Testis (tissue), 2 donors: Measurements from ENCODE around the gene TNRC6C.

ENCODE experiments used
- POLR2A ChIP-seq: fragments of 450-650 bp; IDR thresholded peaks from one replicate; pipeline ENCODE4 v1.6.1; 2017; ENCODE audit warnings: antibody characterized with exemption, mild to moderate bottlenecking, moderate library complexity
- TF ChIP-seq, protein P1 (sequence below), 3 experiments: fragments of 450-650 bp in 2 of 3; fragments of 200-600 bp in 1 of 3; sonication (generic) in 1 of 3; IDR thresholded peaks; one replicate each; pipeline ENCODE4 v1.5.1; 2016 to 2019; ENCODE audit warnings: antibody characterized with exemption in 3 of 3, mild to moderate bottlenecking in 2 of 3, moderate library complexity in 1 of 3

DNA sequence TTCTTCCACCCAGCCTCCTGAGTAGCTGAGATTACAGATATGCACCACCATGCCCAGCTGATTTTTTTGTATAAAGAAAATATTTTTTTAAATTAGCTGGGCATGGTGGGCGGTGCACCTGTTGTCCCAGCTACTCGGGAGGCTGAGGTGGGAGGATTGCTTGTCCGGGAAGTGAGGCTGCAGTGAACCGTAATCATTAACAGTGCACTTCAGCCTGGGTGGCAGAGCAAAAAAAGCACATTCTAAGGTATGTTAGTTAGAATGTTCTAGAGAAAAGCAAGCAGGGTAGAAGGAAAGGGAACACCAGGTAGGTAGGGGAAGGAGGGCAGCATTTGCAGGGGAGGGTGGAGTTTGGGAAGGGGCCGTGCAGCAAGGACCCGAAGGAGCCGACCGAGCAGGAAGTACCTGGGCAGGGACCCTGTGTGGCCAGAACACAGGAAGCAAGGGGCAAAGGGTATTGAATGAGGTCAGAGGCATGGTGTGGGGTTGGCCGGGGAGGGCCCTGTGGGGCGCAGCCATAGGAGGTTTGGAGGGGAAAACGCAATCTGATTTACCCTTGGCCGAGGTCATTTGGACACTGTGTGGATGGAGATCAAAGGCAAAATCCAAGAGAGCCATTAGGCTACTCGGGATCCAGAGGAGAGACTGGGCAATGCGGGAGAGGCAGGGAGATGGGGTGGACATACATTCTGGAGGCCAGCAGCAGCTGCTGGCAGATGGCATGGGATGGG is 189.9 kb downstream of the TNRC6C start:
- TF ChIP-seq, protein P1, sequence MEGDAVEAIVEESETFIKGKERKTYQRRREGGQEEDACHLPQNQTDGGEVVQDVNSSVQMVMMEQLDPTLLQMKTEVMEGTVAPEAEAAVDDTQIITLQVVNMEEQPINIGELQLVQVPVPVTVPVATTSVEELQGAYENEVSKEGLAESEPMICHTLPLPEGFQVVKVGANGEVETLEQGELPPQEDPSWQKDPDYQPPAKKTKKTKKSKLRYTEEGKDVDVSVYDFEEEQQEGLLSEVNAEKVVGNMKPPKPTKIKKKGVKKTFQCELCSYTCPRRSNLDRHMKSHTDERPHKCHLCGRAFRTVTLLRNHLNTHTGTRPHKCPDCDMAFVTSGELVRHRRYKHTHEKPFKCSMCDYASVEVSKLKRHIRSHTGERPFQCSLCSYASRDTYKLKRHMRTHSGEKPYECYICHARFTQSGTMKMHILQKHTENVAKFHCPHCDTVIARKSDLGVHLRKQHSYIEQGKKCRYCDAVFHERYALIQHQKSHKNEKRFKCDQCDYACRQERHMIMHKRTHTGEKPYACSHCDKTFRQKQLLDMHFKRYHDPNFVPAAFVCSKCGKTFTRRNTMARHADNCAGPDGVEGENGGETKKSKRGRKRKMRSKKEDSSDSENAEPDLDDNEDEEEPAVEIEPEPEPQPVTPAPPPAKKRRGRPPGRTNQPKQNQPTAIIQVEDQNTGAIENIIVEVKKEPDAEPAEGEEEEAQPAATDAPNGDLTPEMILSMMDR (IDR thresholded peaks at IDR 0.05) = no peak
- no peak for TF ChIP-seq POLR2A
